Measurements from ENCODE around the gene PAX5.

PAX5 gene

DNA sequence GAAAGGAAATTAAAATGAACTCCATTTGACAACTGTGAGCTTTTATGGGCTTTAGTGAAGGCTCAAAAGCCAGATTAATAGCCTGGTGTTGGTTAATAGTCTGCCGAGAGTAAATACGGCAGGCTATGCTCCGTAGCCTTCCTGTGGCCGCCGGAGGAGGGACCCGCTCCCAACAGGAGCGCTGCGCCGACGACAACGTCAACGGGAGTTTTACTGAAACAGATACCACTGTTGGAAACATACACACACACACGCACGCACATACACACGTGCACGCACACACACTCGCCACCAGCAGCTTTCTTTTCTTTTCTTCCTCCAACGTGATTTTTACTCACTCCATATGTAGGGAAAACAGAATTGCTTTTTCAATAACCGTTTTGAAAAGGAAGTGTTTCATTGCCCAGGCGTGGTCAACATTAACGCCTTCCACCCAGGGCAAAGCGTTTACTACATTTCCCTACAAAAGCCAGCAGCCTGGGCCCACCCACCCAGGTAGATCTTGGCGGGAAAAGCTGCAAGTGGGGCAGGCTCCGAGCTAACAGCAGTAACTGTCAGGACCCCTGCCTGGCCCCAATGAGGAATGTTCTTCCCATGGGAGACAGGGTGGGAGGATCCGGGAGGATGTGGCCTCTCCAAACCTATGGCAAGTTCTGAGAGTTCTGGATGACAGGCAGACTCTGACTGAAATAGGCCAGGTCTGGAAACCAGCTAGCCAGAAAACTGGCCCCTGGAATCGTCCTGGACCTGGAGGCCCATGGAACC, 72.3 kb downstream of the PAX5 start (continued):
- TF ChIP-seq, protein P1, sequence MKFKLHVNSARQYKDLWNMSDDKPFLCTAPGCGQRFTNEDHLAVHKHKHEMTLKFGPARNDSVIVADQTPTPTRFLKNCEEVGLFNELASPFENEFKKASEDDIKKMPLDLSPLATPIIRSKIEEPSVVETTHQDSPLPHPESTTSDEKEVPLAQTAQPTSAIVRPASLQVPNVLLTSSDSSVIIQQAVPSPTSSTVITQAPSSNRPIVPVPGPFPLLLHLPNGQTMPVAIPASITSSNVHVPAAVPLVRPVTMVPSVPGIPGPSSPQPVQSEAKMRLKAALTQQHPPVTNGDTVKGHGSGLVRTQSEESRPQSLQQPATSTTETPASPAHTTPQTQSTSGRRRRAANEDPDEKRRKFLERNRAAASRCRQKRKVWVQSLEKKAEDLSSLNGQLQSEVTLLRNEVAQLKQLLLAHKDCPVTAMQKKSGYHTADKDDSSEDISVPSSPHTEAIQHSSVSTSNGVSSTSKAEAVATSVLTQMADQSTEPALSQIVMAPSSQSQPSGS (tag by site-specific recombination; IDR thresholded peaks at IDR 0.05; ENCODE audit: low read depth): no peak
- TF ChIP-seq WT1 (tag by site-specific recombination; IDR thresholded peaks at IDR 0.05) (no peak), PRDM1 (tag by site-specific recombination; IDR thresholded peaks at IDR 0.05) (no peak)

DNA sequence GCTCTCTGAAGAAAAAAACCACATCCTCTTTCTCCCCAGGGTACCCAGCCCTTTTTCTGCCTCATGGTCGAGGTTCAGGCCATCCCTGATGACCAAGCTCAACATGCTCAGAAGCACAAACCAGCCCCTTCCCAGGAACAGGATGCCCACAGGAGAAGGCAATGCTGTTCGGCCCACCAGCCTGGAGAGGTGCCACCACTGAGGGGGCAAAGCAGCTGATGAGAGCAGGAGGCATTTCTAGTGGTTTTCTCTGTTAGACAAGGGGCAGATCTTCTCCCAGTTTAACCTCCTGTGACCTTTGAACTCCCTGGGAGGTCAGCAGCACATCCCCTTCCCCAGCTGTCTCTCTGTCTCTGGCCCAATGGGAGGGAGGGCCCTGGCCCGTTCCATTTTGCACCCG, 73.0 kb downstream of the PAX5 start:
- no peaks in the 10 kb centered on the region for H3K9me3 ChIP-seq (ENCODE audit: control insufficient read depth, insufficient read depth, low read depth, low read length)
- H3K27ac ChIP-seq (ENCODE audit: extremely low read depth, low read depth, low read length): no peak overlapping the region
- no peaks in the 10 kb centered on the region for H3K4me1 ChIP-seq (ENCODE audit: control insufficient read depth, insufficient read depth, low read length)
- ChIA-PET CTCF (interaction anchor here (0.6 to 1.8 kb wide), 2 partner anchors 88 to 231 kb away, joined by 3 to 5 read pairs; no protein-coding TSS in a partner anchor), POLR2A (no interaction called here)
- H3K4me3 ChIP-seq (ENCODE audit: low read depth, low read length): no peak overlapping the region
- TF ChIP-seq ZNF626 (tag by site-specific recombination; IDR thresholded peaks at IDR 0.05) (no peak), ZNF561 (tag by site-specific recombination; IDR thresholded peaks at IDR 0.05; ENCODE audit: borderline replicate concordance) (no peak), ZNF544 (tag by site-specific recombination; IDR thresholded peaks at IDR 0.05) (no peak), ZNF16 (tag by site-specific recombination; IDR thresholded peaks at IDR 0.05; ENCODE audit: low read depth) (no peak), ZNF138 (tag by site-specific recombination; IDR thresholded peaks at IDR 0.05; ENCODE audit: borderline replicate concordance) (no peak), ZNF121 (tag by site-specific recombination; IDR thresholded peaks at IDR 0.05) (no peak), ZNF433 (tag by site-specific recombination; IDR thresholded peaks at IDR 0.05; ENCODE audit: low read depth) (no peak), ZNF211 (tag by site-specific recombination; IDR thresholded peaks at IDR 0.05; ENCODE audit: low read depth) (no peak), ZNF776 (tag by site-specific recombination; IDR thresholded peaks at IDR 0.05; ENCODE audit: borderline replicate concordance) (no peak), ZNF174 (tag by site-specific recombination; IDR thresholded peaks at IDR 0.05) (no peak), ZNF248 (tag by site-specific recombination; IDR thresholded peaks at IDR 0.05) (no peak), ZNF404 (tag by site-specific recombination; IDR thresholded peaks at IDR 0.05) (no peak), ZEB2 (tag by site-specific recombination; IDR thresholded peaks at IDR 0.05) (no peak), ZNF112 (tag by site-specific recombination; IDR thresholded peaks at IDR 0.05) (no peak)
- TF ChIP-seq, protein P2, sequence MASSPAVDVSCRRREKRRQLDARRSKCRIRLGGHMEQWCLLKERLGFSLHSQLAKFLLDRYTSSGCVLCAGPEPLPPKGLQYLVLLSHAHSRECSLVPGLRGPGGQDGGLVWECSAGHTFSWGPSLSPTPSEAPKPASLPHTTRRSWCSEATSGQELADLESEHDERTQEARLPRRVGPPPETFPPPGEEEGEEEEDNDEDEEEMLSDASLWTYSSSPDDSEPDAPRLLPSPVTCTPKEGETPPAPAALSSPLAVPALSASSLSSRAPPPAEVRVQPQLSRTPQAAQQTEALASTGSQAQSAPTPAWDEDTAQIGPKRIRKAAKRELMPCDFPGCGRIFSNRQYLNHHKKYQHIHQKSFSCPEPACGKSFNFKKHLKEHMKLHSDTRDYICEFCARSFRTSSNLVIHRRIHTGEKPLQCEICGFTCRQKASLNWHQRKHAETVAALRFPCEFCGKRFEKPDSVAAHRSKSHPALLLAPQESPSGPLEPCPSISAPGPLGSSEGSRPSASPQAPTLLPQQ (tag by site-specific recombination; IDR thresholded peaks at IDR 0.05): no peak
- TF ChIP-seq, protein P3, sequence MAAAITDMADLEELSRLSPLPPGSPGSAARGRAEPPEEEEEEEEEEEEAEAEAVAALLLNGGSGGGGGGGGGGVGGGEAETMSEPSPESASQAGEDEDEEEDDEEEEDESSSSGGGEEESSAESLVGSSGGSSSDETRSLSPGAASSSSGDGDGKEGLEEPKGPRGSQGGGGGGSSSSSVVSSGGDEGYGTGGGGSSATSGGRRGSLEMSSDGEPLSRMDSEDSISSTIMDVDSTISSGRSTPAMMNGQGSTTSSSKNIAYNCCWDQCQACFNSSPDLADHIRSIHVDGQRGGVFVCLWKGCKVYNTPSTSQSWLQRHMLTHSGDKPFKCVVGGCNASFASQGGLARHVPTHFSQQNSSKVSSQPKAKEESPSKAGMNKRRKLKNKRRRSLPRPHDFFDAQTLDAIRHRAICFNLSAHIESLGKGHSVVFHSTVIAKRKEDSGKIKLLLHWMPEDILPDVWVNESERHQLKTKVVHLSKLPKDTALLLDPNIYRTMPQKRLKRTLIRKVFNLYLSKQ (tag by site-specific recombination; IDR thresholded peaks at IDR 0.05; ENCODE audit: borderline replicate concordance): no peak
- TF ChIP-seq, protein P4, sequence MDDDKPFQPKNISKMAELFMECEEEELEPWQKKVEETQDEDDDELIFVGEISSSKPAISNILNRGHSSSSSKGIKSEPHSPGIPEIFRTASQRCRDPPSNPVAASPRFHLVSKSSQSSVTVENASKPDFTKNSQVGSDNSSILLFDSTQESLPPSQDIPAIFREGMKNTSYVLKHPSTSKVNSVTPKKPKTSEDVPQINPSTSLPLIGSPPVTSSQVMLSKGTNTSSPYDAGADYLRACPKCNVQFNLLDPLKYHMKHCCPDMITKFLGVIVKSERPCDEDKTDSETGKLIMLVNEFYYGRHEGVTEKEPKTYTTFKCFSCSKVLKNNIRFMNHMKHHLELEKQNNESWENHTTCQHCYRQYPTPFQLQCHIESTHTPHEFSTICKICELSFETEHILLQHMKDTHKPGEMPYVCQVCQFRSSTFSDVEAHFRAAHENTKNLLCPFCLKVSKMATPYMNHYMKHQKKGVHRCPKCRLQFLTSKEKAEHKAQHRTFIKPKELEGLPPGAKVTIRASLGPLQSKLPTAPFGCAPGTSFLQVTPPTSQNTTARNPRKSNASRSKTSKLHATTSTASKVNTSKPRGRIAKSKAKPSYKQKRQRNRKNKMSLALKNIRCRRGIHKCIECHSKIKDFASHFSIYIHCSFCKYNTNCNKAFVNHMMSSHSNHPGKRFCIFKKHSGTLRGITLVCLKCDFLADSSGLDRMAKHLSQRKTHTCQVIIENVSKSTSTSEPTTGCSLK (tag by site-specific recombination; IDR thresholded peaks at IDR 0.05): no peak
- TF ChIP-seq, protein P5, sequence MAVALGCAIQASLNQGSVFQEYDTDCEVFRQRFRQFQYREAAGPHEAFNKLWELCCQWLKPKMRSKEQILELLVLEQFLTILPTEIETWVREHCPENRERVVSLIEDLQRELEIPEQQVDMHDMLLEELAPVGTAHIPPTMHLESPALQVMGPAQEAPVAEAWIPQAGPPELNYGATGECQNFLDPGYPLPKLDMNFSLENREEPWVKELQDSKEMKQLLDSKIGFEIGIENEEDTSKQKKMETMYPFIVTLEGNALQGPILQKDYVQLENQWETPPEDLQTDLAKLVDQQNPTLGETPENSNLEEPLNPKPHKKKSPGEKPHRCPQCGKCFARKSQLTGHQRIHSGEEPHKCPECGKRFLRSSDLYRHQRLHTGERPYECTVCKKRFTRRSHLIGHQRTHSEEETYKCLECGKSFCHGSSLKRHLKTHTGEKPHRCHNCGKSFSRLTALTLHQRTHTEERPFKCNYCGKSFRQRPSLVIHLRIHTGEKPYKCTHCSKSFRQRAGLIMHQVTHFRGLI (tag by site-specific recombination; IDR thresholded peaks at IDR 0.05): no peak
- TF ChIP-seq, protein P6, sequence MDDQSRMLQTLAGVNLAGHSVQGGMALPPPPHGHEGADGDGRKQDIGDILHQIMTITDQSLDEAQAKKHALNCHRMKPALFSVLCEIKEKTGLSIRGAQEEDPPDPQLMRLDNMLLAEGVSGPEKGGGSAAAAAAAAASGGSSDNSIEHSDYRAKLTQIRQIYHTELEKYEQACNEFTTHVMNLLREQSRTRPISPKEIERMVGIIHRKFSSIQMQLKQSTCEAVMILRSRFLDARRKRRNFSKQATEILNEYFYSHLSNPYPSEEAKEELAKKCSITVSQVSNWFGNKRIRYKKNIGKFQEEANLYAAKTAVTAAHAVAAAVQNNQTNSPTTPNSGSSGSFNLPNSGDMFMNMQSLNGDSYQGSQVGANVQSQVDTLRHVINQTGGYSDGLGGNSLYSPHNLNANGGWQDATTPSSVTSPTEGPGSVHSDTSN (CRISPR knock-in tag; IDR thresholded peaks at IDR 0.05): no peak
- no peaks in the 10 kb centered on the region for H3K36me3 ChIP-seq (ENCODE audit: control insufficient read depth in 2 of 2, insufficient read depth in 1 of 2, low read length in 2 of 2)

Measured in HEK293 (cell line).